Right lobe of liver (tissue), 6 donors: ENCODE measurements around the gene HAND1. TPM values are rescaled to one million over a fixed set of nuclear protein-coding genes. Genes with fewer than 3 reads are reported as not detected.

Source experiments
- ATAC-seq, 4 donors: fragments of 200-7000 bp; cut with Tn5 transposase; one replicate each; pipeline ENCODE4 v1.9.1; 2020; ENCODE audit warnings: mild to moderate bottlenecking in 4 of 4, moderate library complexity in 4 of 4
- DNase-seq, 3 donors: peaks; one replicate each; pipeline ENCODE4 v3.0.0-alpha.2; 2020
- H3K27ac ChIP-seq, 3 donors: fragments of 200-600 bp; one replicate each; pipeline ENCODE4 v1.8.0; 2022
- H3K27me3 ChIP-seq, 2 donors: fragments of 200-600 bp; one replicate each; pipeline ENCODE4 v1.8.0; 2022
- H3K36me3 ChIP-seq, 4 donors: fragments of 200-600 bp; sonication (generic) in 1 of 4; one replicate each; pipeline versions ENCODE4 v1.5.1 to v1.8.0; 2017 to 2022; ENCODE audit warnings: control low read depth in 1 of 4
- H3K4me1 ChIP-seq, 4 donors: fragments of 200-600 bp; sonication (generic) in 1 of 4; one replicate each; pipeline versions ENCODE4 v1.5.1 to v1.8.0; 2017 to 2022; ENCODE audit warnings: control low read depth in 1 of 4
- H3K4me3 ChIP-seq, 3 donors: fragments of 200-600 bp; one replicate each; pipeline ENCODE4 v1.8.0; 2022
- H3K9me3 ChIP-seq, 4 donors: fragments of 200-600 bp; sonication (generic) in 1 of 4; one replicate each; pipeline versions ENCODE4 v1.5.1 to v1.8.0; 2017 to 2022; ENCODE audit warnings: control low read depth in 1 of 4
- POLR2A ChIP-seq: fragments of 450-650 bp; IDR thresholded peaks from one replicate; pipeline ENCODE4 v1.6.1; 2017; ENCODE audit warnings: antibody characterized with exemption, mild to moderate bottlenecking
- WGBS: methylation state at CpG from one replicate; pipeline ENCODE4 v1.1.6; 2018; ENCODE audit warnings: low coverage, low lambda C conversion rate; ENCODE audit not compliant: insufficient coverage; ENCODE audit errors: missing lambda C conversion rate; 5-methylcytosine and 5-hydroxymethylcytosine counted together
- intact Hi-C, 2 donors: fragments of 100-400 bp; cut with DNase I; formaldehyde crosslinking; loops; one replicate each; pipeline versions ENCODE4 v1.11.2 to v1.14.1; 2022
- total RNA-seq, 6 experiments: library from RNA; depleted of rRNA in 2 of 6; stranded (reverse); fragments of >200 nt in 2 of 6; fragmentation: NEBNext Ultra II Directional in 3 of 6; extraction: Animal tissue kit (Norgen Biotek cat#: 25700) in 3 of 6; gene quantifications; one replicate each; pipeline versions ENCODE4 v1.1.0 to v1.2.4, GENCODE V29; 2016 to 2023
- TF ChIP-seq, protein P1 (sequence below), 4 donors: fragments of 200-600 bp in 3 of 4; fragments of 450-650 bp in 1 of 4; IDR thresholded peaks; one replicate each; pipeline versions ENCODE4 v1.5.1 to v1.8.0; 2016 to 2022; ENCODE audit warnings: antibody characterized with exemption in 4 of 4, mild to moderate bottlenecking in 2 of 4
- donor health status: DM: no; HTN: yes; CAD: no.
- donor health status: DM: no; HTN: no; CAD: no.
- donor health status: DM: no; HTN: no; CAD: no.
- donor health status: DM: no; HTN: yes; CAD: no.
- donor health status: DM: no; HTN: yes; CAD: no.

The HAND1 gene
- total RNA-seq, 6 experiments from 2014 or later: not detected

GRCh38 chr5:154523709-154524108 lies 45.7 kb upstream of the HAND1 start:
- ATAC-seq: no peak
- 77% methylated on average over 3 of the region's 3 CpGs for WGBS
- no peak for DNase-seq

DNA sequence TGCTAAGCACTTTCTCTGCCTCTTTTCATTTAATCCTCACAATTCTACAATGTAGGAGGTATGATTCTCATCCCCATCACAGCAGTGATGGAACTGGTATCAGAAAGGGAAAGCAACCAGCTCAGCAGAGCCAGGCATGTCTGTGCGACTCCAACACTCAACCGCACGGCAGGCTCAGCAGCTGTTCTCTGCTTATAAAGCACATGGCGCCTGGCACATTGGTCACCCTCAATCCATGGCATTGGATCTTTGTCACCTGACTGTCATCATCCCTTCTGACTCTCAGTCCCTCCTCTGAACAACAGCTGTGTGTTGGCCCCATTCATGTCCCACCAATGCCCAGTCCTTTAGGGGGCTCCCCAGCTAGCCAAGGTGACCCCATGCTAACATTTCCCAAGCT lies 45.1 kb upstream of the HAND1 start:
- WGBS: 84% methylated on average over 4 of the region's 4 CpGs
- no peak for ATAC-seq
- no peaks in the 10 kb centered on the region for H3K27me3 ChIP-seq

More at GRCh38 chr5:154523709-154524108, 45.7 kb upstream of the HAND1 start:
- no peak overlapping the region for H3K27ac ChIP-seq
- TF ChIP-seq, protein P1, sequence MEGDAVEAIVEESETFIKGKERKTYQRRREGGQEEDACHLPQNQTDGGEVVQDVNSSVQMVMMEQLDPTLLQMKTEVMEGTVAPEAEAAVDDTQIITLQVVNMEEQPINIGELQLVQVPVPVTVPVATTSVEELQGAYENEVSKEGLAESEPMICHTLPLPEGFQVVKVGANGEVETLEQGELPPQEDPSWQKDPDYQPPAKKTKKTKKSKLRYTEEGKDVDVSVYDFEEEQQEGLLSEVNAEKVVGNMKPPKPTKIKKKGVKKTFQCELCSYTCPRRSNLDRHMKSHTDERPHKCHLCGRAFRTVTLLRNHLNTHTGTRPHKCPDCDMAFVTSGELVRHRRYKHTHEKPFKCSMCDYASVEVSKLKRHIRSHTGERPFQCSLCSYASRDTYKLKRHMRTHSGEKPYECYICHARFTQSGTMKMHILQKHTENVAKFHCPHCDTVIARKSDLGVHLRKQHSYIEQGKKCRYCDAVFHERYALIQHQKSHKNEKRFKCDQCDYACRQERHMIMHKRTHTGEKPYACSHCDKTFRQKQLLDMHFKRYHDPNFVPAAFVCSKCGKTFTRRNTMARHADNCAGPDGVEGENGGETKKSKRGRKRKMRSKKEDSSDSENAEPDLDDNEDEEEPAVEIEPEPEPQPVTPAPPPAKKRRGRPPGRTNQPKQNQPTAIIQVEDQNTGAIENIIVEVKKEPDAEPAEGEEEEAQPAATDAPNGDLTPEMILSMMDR (IDR thresholded peaks at IDR 0.05): no peak
- TF ChIP-seq POLR2A: no peak
- H3K36me3 ChIP-seq: no peaks in the 10 kb centered on the region
- intact Hi-C loops: no loop called here
- H3K4me3 ChIP-seq: no peak overlapping the region
- H3K27me3 ChIP-seq: no peaks in the 10 kb centered on the region
- H3K9me3 ChIP-seq: no peaks in the 10 kb centered on the region
- peaks cover 0 to 4% (median 2%) of the 10 kb centered on the region in 4 donors for H3K4me1 ChIP-seq

GRCh38 chr5:154522284-154522683 lies 44.3 kb upstream of the HAND1 start:
- H3K27me3 ChIP-seq: no peaks in the 10 kb centered on the region
- DNase-seq (no peak), ATAC-seq (no peak)
- intact Hi-C loops: no loop called here
- H3K4me3 ChIP-seq: no peak overlapping the region
- peaks cover 0 to 4% (median 2%) of the 10 kb centered on the region in 4 donors for H3K4me1 ChIP-seq
- TF ChIP-seq POLR2A: no peak
- TF ChIP-seq, protein P1 (IDR thresholded peaks at IDR 0.05): no peak
- H3K27ac ChIP-seq: no peak overlapping the region
- 91% methylated on average over 3 of the region's 3 CpGs for WGBS
- H3K36me3 ChIP-seq: no peaks in the 10 kb centered on the region
- no peaks in the 10 kb centered on the region for H3K9me3 ChIP-seq

More for the DNA sequence above, 45.1 kb upstream of the HAND1 start:
- Histone ChIP-seq H3K9me3 (no peaks in the 10 kb centered on the region), H3K4me3 (no peak overlapping the region), H3K36me3 (no peaks in the 10 kb centered on the region), H3K27ac (no peak overlapping the region), H3K4me1 (peaks cover 0 to 4% (median 2%) of the 10 kb centered on the region in 4 donors)
- intact Hi-C loops: no loop called here
- TF ChIP-seq POLR2A: no peak
- TF ChIP-seq, protein P1 (IDR thresholded peaks at IDR 0.05): no peak
- DNase-seq: no peak

DNA sequence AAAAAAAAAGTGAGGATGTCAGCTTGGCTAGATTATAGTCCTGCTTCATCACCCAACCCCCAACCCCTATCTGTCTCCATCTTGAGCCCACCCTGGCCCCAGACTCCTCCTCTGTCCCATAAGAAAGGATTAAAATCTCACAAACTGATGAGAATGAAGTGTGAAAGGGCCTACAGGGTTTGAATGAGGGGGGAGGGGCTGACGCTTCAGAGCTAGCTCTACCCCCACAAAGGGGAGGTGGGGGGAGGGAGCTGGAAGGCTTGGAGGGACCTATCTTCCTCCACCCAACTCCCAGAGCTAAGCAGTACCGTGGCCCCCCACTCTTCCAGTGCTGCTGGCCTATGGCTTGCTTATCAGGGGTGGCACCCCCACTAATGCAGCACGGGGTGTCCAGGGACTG lies 43.7 kb upstream of the HAND1 start:
- TF ChIP-seq, protein P1 (IDR thresholded peaks at IDR 0.05): no peak
- no peak for TF ChIP-seq POLR2A
- DNase-seq (no peak), ATAC-seq (no peak)
- WGBS: 83% methylated on average over 1 of the region's 3 CpGs
- no peaks in the 10 kb centered on the region for H3K27me3 ChIP-seq
- H3K4me3 ChIP-seq: no peak overlapping the region
- no peaks in the 10 kb centered on the region for H3K9me3 ChIP-seq
- H3K27ac ChIP-seq: no peak overlapping the region
- intact Hi-C loops: no loop called here
- H3K36me3 ChIP-seq: no peaks in the 10 kb centered on the region
- peaks cover 0 to 4% (median 2%) of the 10 kb centered on the region in 4 donors for H3K4me1 ChIP-seq
